HG03025 (cell line): ENCODE measurements around the gene MEIKIN.

Experiments
- ATAC-seq: cut with Tn5 transposase; IDR thresholded peaks from one replicate; pipeline ENCODE4 v1.9.1; 2021; ENCODE audit warnings: mild to moderate bottlenecking, moderate library complexity; ENCODE audit not compliant: unreplicated experiment, low FRiP score

Gene MEIKIN

GRCh38 chr5:131974622-131974955 lies 29.1 kb upstream of the MEIKIN start:
- no peak for ATAC-seq

- ATAC-seq = no peak
Measured at GRCh38 chr5:131974016-131974415, 28.6 kb upstream of the MEIKIN start.

GRCh38 chr5:131973089-131973712 lies 27.7 kb upstream of the MEIKIN start:
- no peak for ATAC-seq

- ATAC-seq = no peak
Measured at GRCh38 chr5:131968396-131968954, 23.0 kb upstream of the MEIKIN start.

- no peak for ATAC-seq
Measured at GRCh38 chr5:131966551-131966950, 21.1 kb upstream of the MEIKIN start.

- ATAC-seq = no peak
Measured at GRCh38 chr5:131965826-131966415, 20.5 kb upstream of the MEIKIN start.

GRCh38 chr5:131959906-131960305 lies 14.4 kb upstream of the MEIKIN start:
- ATAC-seq = no peak

GRCh38 chr5:131959136-131959535 lies 13.7 kb upstream of the MEIKIN start:
- no peak for ATAC-seq

- no peak for ATAC-seq
Measured at GRCh38 chr5:131957721-131958441, 12.4 kb upstream of the MEIKIN start.

GRCh38 chr5:131953969-131954368 lies 8.5 kb upstream of the MEIKIN start:
- no peak for ATAC-seq

GRCh38 chr5:131952301-131952857 lies 6.9 kb upstream of the MEIKIN start:
- ATAC-seq = no peak

GRCh38 chr5:131950706-131951105 lies 5.2 kb upstream of the MEIKIN start:
- ATAC-seq = no peak

- ATAC-seq = no peak
Measured at GRCh38 chr5:131947445-131947844, 2.0 kb upstream of the MEIKIN start.

GRCh38 chr5:131944702-131945550 lies 537 bp downstream of the MEIKIN start:
- no peak for ATAC-seq

- ATAC-seq = no peak
Measured at GRCh38 chr5:131943916-131944315, 1.5 kb downstream of the MEIKIN start.

GRCh38 chr5:131942016-131942415 lies 3.4 kb downstream of the MEIKIN start:
- ATAC-seq = no peak

GRCh38 chr5:131939690-131940345 lies 5.6 kb downstream of the MEIKIN start:
- no peak for ATAC-seq

GRCh38 chr5:131932235-131932634 lies 13.2 kb downstream of the MEIKIN start:
- ATAC-seq = no peak

- no peak for ATAC-seq
Measured at GRCh38 chr5:131928957-131929356, 16.5 kb downstream of the MEIKIN start.

- ATAC-seq = no peak
Measured at GRCh38 chr5:131926168-131926567, 19.3 kb downstream of the MEIKIN start.
